CD4-positive, alpha-beta T cell treated with Interleukin-17A for 1 hour (primary cell): Measurements from ENCODE around the gene COMT.

Experiments
- DNase-seq: peaks from one replicate; pipeline ENCODE4 v3.0.0-alpha.2; 2020

COMT gene

GRCh38 chr22:19970479-19971275 is 29.1 kb downstream of the COMT start:
- DNase-seq, result peak; percentile 79

- DNase-seq, result no peak
Measured at GRCh38 chr22:19971276-19972124, 29.9 kb downstream of the COMT start.

- DNase-seq, result no peak
Measured at GRCh38 chr22:19972251-19972650, 30.7 kb downstream of the COMT start.

GRCh38 chr22:19972652-19973550 is 31.3 kb downstream of the COMT start:
- no peak for DNase-seq

- no peak for DNase-seq
Measured at GRCh38 chr22:19973551-19974267, 32.1 kb downstream of the COMT start.

- DNase-seq, result peak; percentile 32
Measured at GRCh38 chr22:19974268-19974861, 32.8 kb downstream of the COMT start.

- no peak for DNase-seq
Measured at GRCh38 chr22:19974935-19975706, 33.5 kb downstream of the COMT start.

GRCh38 chr22:19975707-19976035 is 34.1 kb downstream of the COMT start:
- DNase-seq, result no peak

GRCh38 chr22:19976671-19977070 is 35.1 kb downstream of the COMT start:
- no peak for DNase-seq

- no peak for DNase-seq
Measured at GRCh38 chr22:19977296-19978243, 36.0 kb downstream of the COMT start.

GRCh38 chr22:19978748-19979147 is 37.2 kb downstream of the COMT start:
- DNase-seq, result no peak

- DNase-seq, result no peak
Measured at GRCh38 chr22:19979712-19980493, 38.3 kb downstream of the COMT start.

- DNase-seq, result no peak
Measured at GRCh38 chr22:19980766-19981165, 39.2 kb downstream of the COMT start.

GRCh38 chr22:19981171-19981960 is 39.8 kb downstream of the COMT start:
- DNase-seq, result no peak

- no peak for DNase-seq
Measured at GRCh38 chr22:19981961-19982920, 40.7 kb downstream of the COMT start.

- no peak for DNase-seq
Measured at GRCh38 chr22:19982991-19983578, 41.5 kb downstream of the COMT start.

GRCh38 chr22:19983741-19984140 is 42.2 kb downstream of the COMT start:
- no peak for DNase-seq
